ENCODE measurements around the gene DLG2.
A peak's percentile ranks its signal among the peaks of the same experiment; 100 is the strongest.

Gene DLG2

GRCh38 chr11:83722392-83723119 is 1904.6 kb downstream of the DLG2 start:
- H3K27ac ChIP-seq = no peak overlapping the region
- no peak overlapping the region for H3K4me3 ChIP-seq

- Histone ChIP-seq H3K27ac (no peak overlapping the region), H3K4me3 (no peak overlapping the region)
Observed at GRCh38 chr11:83721263-83721662, 1905.9 kb downstream of the DLG2 start.

GRCh38 chr11:83720675-83721074 is 1906.5 kb downstream of the DLG2 start:
- Histone ChIP-seq H3K27ac (no peak overlapping the region), H3K4me3 (no peak overlapping the region)

- Histone ChIP-seq H3K4me3 (no peak overlapping the region), H3K27ac (no peak overlapping the region)
Observed at GRCh38 chr11:83717537-83717936, 1909.6 kb downstream of the DLG2 start.

GRCh38 chr11:83715927-83716535 is 1911.1 kb downstream of the DLG2 start:
- H3K27ac ChIP-seq = no peak overlapping the region

GRCh38 chr11:83713708-83714107 is 1913.4 kb downstream of the DLG2 start:
- Histone ChIP-seq H3K27ac (no peak overlapping the region), H3K4me3 (no peak overlapping the region)

More at GRCh38 chr11:83715927-83716535, 1911.1 kb downstream of the DLG2 start:
- H3K4me3 ChIP-seq = no peak overlapping the region

- H3K4me3 ChIP-seq = no peak overlapping the region
- no peak overlapping the region for H3K27ac ChIP-seq
Observed at GRCh38 chr11:83711106-83711527, 1916.0 kb downstream of the DLG2 start.

GRCh38 chr11:83709434-83709833 is 1917.7 kb downstream of the DLG2 start:
- Histone ChIP-seq H3K4me3 (no peak overlapping the region), H3K27ac (no peak overlapping the region)

GRCh38 chr11:83706566-83706965 is 1920.6 kb downstream of the DLG2 start:
- no peak overlapping the region for H3K27ac ChIP-seq
- no peak overlapping the region for H3K4me3 ChIP-seq

- no peak overlapping the region for H3K4me3 ChIP-seq
- H3K27ac ChIP-seq = no peak overlapping the region
Observed at GRCh38 chr11:83702796-83703195, 1924.3 kb downstream of the DLG2 start.

GRCh38 chr11:83697518-83697917 is 1929.6 kb downstream of the DLG2 start:
- H3K27ac ChIP-seq = no peak overlapping the region
- no peak overlapping the region for H3K4me3 ChIP-seq

GRCh38 chr11:83695046-83695445 is 1932.1 kb downstream of the DLG2 start:
- H3K4me3 ChIP-seq = no peak overlapping the region
- no peak overlapping the region for H3K27ac ChIP-seq

- Histone ChIP-seq H3K4me3 (no peak overlapping the region), H3K27ac (peak overlapping the region in 3 of 21 experiments; percentile 13 to 23 (median 19))
Observed at GRCh38 chr11:83694191-83694910, 1932.8 kb downstream of the DLG2 start.

- H3K27ac ChIP-seq = peak overlapping the region in 4 of 21 experiments; percentile 2 to 58 (median 21)
Observed at GRCh38 chr11:83693306-83693992, 1933.7 kb downstream of the DLG2 start.

GRCh38 chr11:83692675-83693074 is 1934.5 kb downstream of the DLG2 start:
- Histone ChIP-seq H3K4me3 (no peak overlapping the region), H3K27ac (peak overlapping the region in 1 of 21 experiments; percentile 58)

More at GRCh38 chr11:83693306-83693992, 1933.7 kb downstream of the DLG2 start:
- H3K4me3 ChIP-seq = no peak overlapping the region

- Histone ChIP-seq H3K4me3 (no peak overlapping the region), H3K27ac (no peak overlapping the region)
Observed at GRCh38 chr11:83691451-83691950, 1935.6 kb downstream of the DLG2 start.

- Histone ChIP-seq H3K27ac (no peak overlapping the region), H3K4me3 (no peak overlapping the region)
Observed at GRCh38 chr11:83689144-83689780, 1937.9 kb downstream of the DLG2 start.

- Histone ChIP-seq H3K4me3 (no peak overlapping the region), H3K27ac (no peak overlapping the region)
Observed at GRCh38 chr11:83687787-83688186, 1939.4 kb downstream of the DLG2 start.

- no peak overlapping the region for H3K4me3 ChIP-seq
- H3K27ac ChIP-seq = no peak overlapping the region
Observed at GRCh38 chr11:83685730-83686129, 1941.4 kb downstream of the DLG2 start.

All from skin epidermis (tissue), 12 donors.